A549 (cell line): ENCODE measurements around the gene OGDH.

Source experiments
- CEBPB ChIP-seq, 2 experiments: fragments of >200 bp in 1 of 2; sonication (Bioruptor Twin) in 1 of 2; formaldehyde crosslinking in 1 of 2; IDR thresholded peaks; 2 replicates each; pipeline ENCODE4 v1.6.1; 2012 to 2016
- CTCF ChIP-seq: fragments of >200 bp; sonication (Bioruptor Twin); formaldehyde crosslinking; IDR thresholded peaks from 3 replicates; pipeline ENCODE4 v1.5.1; 2016
- EP300 ChIP-seq, 2 experiments: fragments of >200 bp; sonication (Bioruptor Twin); formaldehyde crosslinking; IDR thresholded peaks; 2 replicates in 1 of 2; 3 replicates in 1 of 2; pipeline ENCODE4 v1.6.1; 2016 to 2017
- KDM5A ChIP-seq: fragments of 200-600 bp; sonication (generic); IDR thresholded peaks from 2 replicates; pipeline ENCODE4 v1.6.1; 2016; ENCODE audit warnings: antibody characterized with exemption, mild to moderate bottlenecking
- MAX ChIP-seq: IDR thresholded peaks from 2 replicates; pipeline ENCODE4 v1.6.1; 2012
- POLR2A ChIP-seq: IDR thresholded peaks from 2 replicates; pipeline ENCODE4 v1.6.1; 2012; ENCODE audit warnings: mild to moderate bottlenecking, low read length
- RNF2 ChIP-seq: fragments of 200-600 bp; sonication (generic); IDR thresholded peaks from 2 replicates; pipeline ENCODE4 v1.6.1; 2016; ENCODE audit warnings: low read depth, mild to moderate bottlenecking, antibody characterized with exemption, moderate library complexity, borderline replicate concordance
- USF2 ChIP-seq: fragments of 450-650 bp; IDR thresholded peaks from 2 replicates; pipeline ENCODE4 v1.6.1; 2014; ENCODE audit warnings: antibody characterized with exemption
- ZNF302 ChIP-seq: fragments of 250-450 bp; sonication (Bioruptor Pico); IDR thresholded peaks from 2 replicates; pipeline ENCODE4 v1.9.0; 2021; ENCODE audit warnings: inconsistent platforms, mild to moderate bottlenecking, moderate library complexity

DNA sequence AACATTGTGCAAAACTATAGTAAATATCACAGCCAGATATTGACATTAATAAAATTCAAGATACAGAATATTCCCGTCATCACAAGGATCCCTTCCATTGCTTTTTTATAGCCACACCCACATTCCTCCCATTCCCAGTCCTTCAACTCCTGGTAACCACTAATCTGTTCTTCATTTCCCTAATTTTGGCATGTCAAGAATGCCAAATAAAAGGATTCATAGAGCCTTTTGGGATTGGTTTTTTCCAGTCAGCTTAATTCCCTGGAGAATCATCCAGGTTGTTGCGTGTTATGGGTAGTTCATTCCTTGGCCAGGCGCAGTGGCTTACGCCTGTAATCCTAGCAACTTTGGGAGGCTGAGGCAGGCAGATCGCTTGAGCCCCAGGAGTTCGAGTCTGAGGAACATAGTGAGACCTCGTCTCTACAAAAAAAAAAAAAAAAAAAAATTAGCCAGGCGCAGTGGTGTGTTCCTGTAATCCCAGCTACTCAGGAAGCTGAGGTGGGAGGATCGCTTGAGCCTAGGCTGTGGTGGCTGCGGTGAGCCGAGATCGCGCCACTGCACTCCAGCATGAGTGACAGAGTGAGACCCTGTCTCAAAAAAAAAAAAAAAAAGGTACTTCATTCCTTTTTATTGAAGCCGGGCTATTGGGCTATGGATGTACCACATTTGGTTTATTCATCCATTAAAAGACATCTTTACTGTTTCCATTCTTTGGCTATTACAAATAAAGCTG lies 2.7 kb downstream of the OGDH start:
- TF ChIP-seq CTCF (no peak), POLR2A (no peak), ZNF302 (CRISPR knock-in tag) (no peak), CEBPB (IDR thresholded peaks at IDR 0.05) (no peak), KDM5A (no peak), RNF2 (no peak), EP300 (IDR thresholded peaks at IDR 0.05) (no peak), USF2 (no peak), MAX (no peak)
